Dendritic cell treated with granulocyte-macrophage colony-stimulating factor and Interleukin-4, amounts not matched to agents 40 ng/mL and 50 ng/mL, for 4 days (primary cell): ENCODE data around the gene SLC25A14.
"Not testable (repeated sequence)": the region's sequence is repeated elsewhere in the genome, so short reads cannot be mapped to it uniquely, and the experiment has no call there.

ENCODE experiments used
- H3K27ac Mint-ChIP-seq: one replicate; pipeline ENCODE4 v1.8.0; 2022; ENCODE audit warnings: mild to moderate bottlenecking, mixed read lengths
- H3K27me3 Mint-ChIP-seq: one replicate; pipeline ENCODE4 v1.8.0; 2022; ENCODE audit warnings: mild to moderate bottlenecking, mixed read lengths
- H3K36me3 Mint-ChIP-seq: one replicate; pipeline ENCODE4 v1.8.0; 2022; ENCODE audit warnings: low read depth, mixed read lengths
- H3K4me1 Mint-ChIP-seq: one replicate; pipeline ENCODE4 v1.8.0; 2022; ENCODE audit warnings: low read depth, mixed read lengths
- H3K4me3 Mint-ChIP-seq: one replicate; pipeline ENCODE4 v1.8.0; 2022; ENCODE audit warnings: mild to moderate bottlenecking, moderate library complexity, mixed read lengths
- H3K9me3 Mint-ChIP-seq: one replicate; pipeline ENCODE4 v1.8.0; 2022; ENCODE audit warnings: mixed read lengths
- intact Hi-C: fragments of 100-400 bp; cut with micrococcal nuclease; formaldehyde crosslinking; loops from one replicate; pipeline ENCODE4 v1.15.0; 2022

SLC25A14 gene, protein sequence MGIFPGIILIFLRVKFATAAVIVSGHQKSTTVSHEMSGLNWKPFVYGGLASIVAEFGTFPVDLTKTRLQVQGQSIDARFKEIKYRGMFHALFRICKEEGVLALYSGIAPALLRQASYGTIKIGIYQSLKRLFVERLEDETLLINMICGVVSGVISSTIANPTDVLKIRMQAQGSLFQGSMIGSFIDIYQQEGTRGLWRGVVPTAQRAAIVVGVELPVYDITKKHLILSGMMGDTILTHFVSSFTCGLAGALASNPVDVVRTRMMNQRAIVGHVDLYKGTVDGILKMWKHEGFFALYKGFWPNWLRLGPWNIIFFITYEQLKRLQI

DNA sequence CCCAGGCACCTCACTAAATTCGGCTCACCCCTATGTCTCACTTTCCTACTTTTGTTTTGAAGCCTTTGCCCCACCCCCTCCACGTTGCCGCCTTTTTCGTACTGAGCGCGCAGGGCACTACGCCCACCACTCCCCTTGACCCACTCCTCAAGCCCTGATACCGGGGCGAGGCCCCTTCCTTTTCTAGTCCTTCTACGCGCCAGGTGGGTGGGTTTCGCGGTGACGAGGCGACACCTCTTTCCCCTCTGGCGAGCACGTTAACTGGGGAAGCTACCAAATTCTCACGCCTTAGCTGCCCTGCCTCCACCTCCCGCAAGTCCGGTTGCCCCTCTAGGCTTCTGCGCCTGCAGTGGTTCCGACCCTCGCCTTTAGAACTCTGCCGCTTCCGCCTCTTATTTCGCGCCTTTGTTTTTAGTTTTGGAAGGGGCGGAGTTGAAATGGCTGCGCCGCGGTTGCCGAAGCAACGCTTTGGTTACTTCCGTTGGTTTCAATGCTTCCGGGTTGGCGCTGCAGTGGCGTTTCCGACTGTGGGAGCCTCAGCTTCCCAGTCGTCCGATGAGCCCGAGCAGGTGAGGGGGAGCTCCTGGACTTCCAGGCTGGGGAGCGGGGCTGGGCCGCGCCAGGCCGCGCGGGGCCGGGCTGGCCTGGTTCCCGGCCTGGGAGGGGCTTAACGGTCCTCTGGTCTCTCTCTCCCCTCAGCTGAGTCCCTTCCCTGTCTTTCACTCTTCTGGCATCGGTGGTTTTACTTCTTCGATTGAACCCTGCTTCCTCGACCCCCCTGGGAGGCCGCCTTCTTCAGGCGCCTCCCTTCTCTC, at the start of gene SLC25A14:
Gene SLC25A14, plus strand, starts transcription at position 512 of the 815 bp plus-strand sequence. CDS start 360 bp downstream, outside the sequence.
- no peaks in the 10 kb centered on the region for H3K9me3 Mint-ChIP-seq
- H3K27me3 Mint-ChIP-seq, result no peaks in the 10 kb centered on the region
- peak within 1 kb of the TSS; percentile 96 for H3K4me3 Mint-ChIP-seq
- peaks cover 10% of the 10 kb centered on the region for H3K36me3 Mint-ChIP-seq
- H3K4me1 Mint-ChIP-seq, result peaks cover 20% of the 10 kb centered on the region
- H3K27ac Mint-ChIP-seq, result peak within 1 kb of the TSS; percentile 83
- intact Hi-C loops, result loop anchor here (5.0 kb wide), 3 partner anchors 72 to 578 kb away; partner anchors contain the start of genes ENOX2 and ZNF280C

DNA sequence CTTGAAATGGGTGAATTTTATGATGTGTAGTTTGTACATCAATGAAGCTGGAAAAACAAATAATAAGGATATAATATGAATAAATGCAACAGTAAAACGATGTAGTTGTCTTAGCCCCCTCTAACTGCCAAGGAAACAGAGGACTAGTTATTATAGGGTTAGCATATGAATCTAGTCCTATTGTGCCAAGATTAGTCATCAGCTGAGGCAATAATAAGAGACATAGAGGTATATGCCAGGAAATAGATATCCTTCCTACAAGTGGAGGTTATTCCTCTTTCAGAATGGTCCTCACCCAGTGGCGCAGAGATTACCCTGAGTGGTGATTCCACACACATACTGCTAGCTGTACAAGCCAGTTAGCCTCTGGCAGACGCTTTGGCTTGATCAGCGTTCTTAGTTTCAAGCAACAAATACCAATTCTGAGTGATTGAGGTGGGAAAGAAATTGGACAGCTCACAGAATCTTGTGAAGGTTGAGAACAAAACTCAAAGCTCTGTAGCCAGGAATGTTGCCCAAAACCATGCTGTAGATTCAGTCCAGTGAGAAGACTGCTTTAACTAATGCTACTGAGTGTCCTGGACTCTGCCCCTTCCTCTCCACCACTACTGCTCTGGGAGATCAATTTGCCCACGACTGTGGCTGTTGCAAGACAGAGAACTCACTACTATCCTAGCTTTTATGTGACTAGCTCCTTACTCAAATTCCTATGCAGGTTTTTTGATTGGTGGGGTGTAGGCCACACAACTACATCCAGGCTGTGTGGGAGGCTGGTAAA, 44.0 kb upstream of the SLC25A14 start:
- H3K4me3 Mint-ChIP-seq, result no peak overlapping the region
- H3K27me3 Mint-ChIP-seq, result no peaks in the 10 kb centered on the region
- no peaks in the 10 kb centered on the region for H3K36me3 Mint-ChIP-seq
- H3K4me1 Mint-ChIP-seq, result no peaks in the 10 kb centered on the region
- intact Hi-C loops, result no loop called here
- H3K9me3 Mint-ChIP-seq, result peaks cover 7% of the 10 kb centered on the region
- H3K27ac Mint-ChIP-seq, result no peak overlapping the region

DNA sequence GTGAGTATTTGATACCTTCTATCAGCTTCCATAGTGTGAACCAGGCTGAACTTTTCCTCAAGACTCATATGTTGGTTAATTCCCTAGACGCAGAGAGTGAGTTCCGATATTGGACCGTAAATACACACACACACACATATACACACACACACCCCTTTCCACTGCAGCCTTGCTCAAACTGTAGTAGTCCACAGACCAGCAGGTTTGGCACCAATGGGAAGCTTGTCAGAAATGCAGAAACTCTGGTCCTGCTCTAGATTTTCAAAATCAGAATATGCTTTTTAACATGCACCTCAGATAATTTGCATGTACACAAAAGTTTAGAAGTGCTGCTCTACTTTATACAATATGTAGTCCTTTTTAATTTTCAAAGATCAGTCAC, 43.4 kb upstream of the SLC25A14 start:
- Mint-ChIP-seq H3K27ac (no peak overlapping the region), H3K27me3 (no peaks in the 10 kb centered on the region), H3K4me1 (no peaks in the 10 kb centered on the region), H3K9me3 (peaks cover 6% of the 10 kb centered on the region), H3K36me3 (no peaks in the 10 kb centered on the region), H3K4me3 (no peak overlapping the region)
- intact Hi-C loops, result no loop called here

DNA sequence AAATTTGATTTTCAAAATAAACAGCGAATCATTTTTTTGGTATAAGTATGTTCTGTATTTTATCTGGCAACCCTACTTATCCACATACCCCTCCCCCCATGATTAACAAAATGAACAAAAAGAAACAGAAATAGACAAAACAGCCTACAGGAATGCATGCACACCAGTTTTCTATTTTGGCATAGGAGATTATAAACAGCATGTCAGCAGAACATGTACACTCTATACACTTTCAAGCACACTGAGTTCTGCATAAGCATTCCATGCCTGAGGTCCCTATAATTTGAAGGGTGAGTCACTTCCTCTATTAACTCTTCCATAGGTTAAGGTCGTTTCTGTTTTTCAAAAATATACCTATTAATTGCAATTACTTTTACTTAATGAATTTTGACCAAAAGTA, 43.0 kb upstream of the SLC25A14 start:
- intact Hi-C loops, result no loop called here
- Mint-ChIP-seq H3K27ac (no peak overlapping the region), H3K9me3 (peaks cover 2% of the 10 kb centered on the region), H3K4me3 (no peak overlapping the region), H3K4me1 (no peaks in the 10 kb centered on the region), H3K27me3 (no peaks in the 10 kb centered on the region), H3K36me3 (no peaks in the 10 kb centered on the region)

DNA sequence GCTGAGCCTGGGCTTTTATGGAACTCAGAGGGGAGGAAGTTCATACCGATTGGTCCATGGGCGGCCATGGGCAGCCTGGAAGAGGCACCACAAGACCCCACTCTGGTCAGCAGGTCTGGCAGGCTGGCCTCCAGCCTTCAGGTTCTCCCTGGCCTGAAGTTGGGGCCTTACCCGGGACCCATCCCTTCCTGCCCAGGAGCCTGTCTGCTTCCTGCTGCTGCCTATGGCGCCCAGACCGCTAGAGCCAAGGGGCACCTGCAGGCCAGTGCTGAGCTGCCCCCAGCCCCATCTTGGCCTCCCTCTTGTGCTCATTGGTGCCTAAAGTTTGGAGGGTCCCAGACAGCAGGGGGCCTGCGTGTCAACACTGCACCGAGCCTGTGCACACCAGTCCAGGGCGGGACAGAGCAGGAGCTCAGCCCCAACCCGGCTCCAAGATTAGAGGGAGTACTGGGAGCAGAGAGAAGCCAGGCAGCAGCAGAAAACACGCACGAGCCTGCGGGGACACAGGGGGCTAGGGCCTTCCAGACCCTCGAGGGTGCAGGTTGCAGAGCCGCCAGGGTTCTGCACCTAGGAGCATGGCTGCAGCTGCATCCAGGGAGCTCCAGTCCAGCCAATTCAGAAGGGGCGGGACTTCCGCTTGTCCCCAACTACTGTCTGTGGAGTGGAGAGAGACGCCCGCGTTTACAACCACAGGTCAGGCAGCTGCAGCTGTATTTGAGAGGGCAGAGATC, 40.3 kb upstream of the SLC25A14 start:
- no peaks in the 10 kb centered on the region for H3K36me3 Mint-ChIP-seq
- H3K27me3 Mint-ChIP-seq, result peaks cover 1% of the 10 kb centered on the region
- no peak overlapping the region for H3K27ac Mint-ChIP-seq
- H3K9me3 Mint-ChIP-seq, result no peaks in the 10 kb centered on the region
- no peaks in the 10 kb centered on the region for H3K4me1 Mint-ChIP-seq
- intact Hi-C loops, result no loop called here
- no peak overlapping the region for H3K4me3 Mint-ChIP-seq

DNA sequence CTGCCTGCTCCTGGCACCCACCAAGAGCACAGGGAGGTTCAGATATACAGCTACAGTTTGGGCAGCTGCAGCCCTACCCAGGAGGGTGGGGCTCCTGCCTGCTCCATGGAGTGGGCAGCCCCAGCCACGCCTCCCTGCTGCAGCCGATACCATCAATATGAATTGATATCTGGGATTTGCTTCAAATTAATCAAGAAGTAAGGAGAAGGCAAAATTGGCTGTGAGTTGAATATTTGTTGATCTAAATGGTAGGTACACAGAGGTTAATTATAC, 39.8 kb upstream of the SLC25A14 start:
- Mint-ChIP-seq H3K9me3 (no peaks in the 10 kb centered on the region), H3K4me1 (no peaks in the 10 kb centered on the region), H3K36me3 (no peaks in the 10 kb centered on the region), H3K27me3 (peaks cover 1% of the 10 kb centered on the region), H3K4me3 (no peak overlapping the region), H3K27ac (no peak overlapping the region)
- intact Hi-C loops, result no loop called here

DNA sequence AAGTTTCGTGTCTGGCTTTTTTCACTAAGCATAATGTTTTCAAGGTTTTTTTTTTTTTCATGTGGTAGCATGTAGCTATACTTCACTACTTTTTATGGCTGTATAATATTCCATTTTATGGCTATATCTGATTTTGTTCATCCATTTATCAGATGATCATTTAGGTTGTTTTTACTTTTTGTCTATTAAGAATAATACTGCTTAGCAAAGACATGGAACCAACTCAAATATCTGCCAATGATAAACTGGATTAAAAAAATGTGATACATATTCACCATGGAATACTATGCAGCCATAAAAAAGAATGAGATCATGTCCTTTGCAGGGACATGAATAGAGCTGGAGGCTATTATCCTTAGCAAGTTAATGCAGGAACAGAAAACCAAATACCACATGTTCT, 38.3 kb upstream of the SLC25A14 start:
- Mint-ChIP-seq H3K36me3 (no peaks in the 10 kb centered on the region), H3K4me1 (no peaks in the 10 kb centered on the region), H3K4me3 (no peak overlapping the region), H3K9me3 (no peaks in the 10 kb centered on the region), H3K27ac (no peak overlapping the region), H3K27me3 (peaks cover 1% of the 10 kb centered on the region)
- intact Hi-C loops, result no loop called here

DNA sequence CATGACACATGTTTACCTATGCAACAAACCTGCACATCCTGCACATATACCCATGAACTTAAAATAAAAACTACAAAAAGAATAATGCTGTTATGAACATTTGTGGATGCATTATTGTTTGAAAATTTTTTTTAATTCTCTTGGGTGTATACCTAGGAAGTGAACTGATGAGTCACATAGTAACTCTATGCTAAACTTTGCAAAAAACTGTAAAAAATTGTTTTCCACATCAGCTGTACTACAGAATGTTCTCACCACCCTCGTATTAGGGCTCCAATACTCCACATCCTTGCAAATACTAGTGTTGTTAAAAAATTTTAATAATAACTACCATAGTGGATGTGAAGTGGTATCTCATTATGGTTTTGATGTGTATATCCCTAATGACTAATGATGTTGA, 37.7 kb upstream of the SLC25A14 start:
- no peaks in the 10 kb centered on the region for H3K9me3 Mint-ChIP-seq

DNA sequence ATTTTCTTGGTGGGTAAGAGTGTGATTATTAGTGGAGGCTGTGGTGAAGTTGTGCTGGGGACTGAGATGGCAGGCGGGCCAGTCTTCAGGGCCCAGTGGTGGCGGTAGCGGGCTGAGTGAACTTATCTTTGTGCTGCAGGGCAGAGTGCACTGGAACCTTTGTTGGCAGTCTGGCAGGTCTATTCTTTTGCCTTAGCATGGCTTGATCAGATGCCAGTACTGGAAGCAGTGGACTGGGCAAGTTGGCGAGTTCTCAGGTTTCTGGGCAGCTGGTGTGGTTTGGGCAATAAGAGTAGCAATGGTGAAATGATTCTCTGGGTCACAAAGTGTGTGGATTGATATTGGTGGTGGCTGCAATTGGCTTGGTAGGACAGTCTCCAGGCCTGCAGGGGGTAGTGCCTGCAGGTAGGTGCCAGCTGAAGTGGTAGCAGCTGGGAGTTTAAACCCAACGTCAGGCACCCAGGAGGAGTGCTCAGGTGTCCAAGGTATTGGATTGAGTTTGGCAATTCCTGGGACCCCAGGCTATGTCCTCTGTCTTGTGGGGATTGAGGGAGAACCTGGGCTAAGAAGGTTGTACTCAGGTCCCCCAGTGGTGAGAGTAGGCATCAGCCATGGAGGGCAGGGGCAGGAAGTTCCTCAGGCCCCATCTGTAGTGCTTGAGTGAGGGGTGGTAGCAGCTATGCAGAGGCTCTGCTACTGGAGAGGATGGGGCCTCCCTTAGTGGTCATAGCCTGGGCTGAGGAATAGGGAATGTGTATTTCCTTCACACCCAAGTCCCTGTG, 34.9 kb upstream of the SLC25A14 start:
- Mint-ChIP-seq H3K27me3 (peaks cover 1% of the 10 kb centered on the region), H3K9me3 (no peaks in the 10 kb centered on the region), H3K36me3 (no peaks in the 10 kb centered on the region), H3K4me3 (no peak overlapping the region), H3K4me1 (no peaks in the 10 kb centered on the region), H3K27ac (no peak overlapping the region)
- intact Hi-C loops, result no loop called here

More for the DNA sequence above, 37.7 kb upstream of the SLC25A14 start:
- no peaks in the 10 kb centered on the region for H3K36me3 Mint-ChIP-seq
- peaks cover 1% of the 10 kb centered on the region for H3K27me3 Mint-ChIP-seq
- intact Hi-C loops, result no loop called here
- H3K4me3 Mint-ChIP-seq, result no peak overlapping the region
- no peaks in the 10 kb centered on the region for H3K4me1 Mint-ChIP-seq
- H3K27ac Mint-ChIP-seq, result no peak overlapping the region

DNA sequence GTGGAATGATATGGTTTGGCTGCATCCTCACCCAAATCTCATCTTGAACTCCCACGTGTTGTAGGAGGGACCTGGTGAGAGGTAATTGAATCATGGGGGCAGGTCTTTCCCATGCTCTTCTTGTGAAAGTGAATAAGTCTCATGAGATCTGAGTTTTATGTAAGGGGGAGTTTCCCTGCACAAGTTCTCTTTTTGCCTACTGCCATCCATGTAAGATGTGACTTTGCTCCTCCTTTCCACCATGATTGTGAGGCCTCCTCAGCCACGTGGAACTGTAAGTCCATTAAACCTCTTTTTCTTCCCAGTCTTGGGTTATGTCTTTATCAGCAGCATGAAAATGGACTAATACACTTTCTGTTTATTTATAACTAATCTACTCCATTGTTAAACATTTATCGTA, 19.8 kb upstream of the SLC25A14 start:
- H3K36me3 Mint-ChIP-seq, H3K27ac Mint-ChIP-seq, H3K4me3 Mint-ChIP-seq, H3K4me1 Mint-ChIP-seq, H3K27me3 Mint-ChIP-seq, intact Hi-C loops: not testable (repeated sequence)
- peaks cover 25% of the 10 kb centered on the region for H3K9me3 Mint-ChIP-seq

DNA sequence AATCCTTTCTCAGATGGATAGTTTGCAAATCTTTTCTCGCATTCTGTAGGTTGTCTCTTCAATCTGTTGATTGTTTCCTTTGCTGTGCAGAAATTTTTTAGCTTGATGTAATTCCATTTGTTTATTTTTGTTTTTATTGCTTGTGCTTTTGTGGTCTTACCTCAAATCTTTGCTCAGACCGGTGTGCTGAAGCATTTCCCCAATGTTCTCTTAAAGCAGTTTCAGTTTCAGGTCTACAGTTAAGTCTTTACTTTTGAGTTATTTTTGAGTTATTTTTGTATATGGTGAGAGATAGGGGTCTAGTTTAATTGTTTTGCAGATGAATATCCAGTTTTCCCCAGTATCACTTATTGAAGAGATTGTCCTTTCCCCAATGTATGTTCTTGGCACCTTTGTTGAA, 18.2 kb upstream of the SLC25A14 start:
- intact Hi-C loops, result no loop called here
- Mint-ChIP-seq H3K27me3 (peaks cover 9% of the 10 kb centered on the region), H3K9me3 (peaks cover 25% of the 10 kb centered on the region), H3K4me3 (no peak overlapping the region), H3K27ac (no peak overlapping the region), H3K36me3 (no peaks in the 10 kb centered on the region), H3K4me1 (no peaks in the 10 kb centered on the region)

DNA sequence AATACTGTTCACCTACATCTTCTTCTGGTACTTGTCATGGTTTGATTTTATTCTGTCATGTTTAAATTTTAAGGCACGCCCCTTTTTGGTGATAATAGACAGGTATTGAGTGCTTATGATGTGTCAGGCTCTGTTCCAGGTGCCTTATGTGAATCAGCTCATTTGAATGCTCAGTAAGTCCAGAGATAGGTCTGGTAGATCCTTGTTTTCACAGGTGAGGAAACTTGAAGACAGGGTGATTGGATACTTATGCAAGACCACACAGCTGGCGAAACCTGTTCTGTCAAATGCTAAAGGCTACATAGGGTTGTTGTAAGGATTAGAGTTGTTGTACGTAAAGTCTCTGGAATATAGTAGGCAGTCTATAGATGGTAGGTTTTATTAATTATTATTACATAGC, 9.6 kb upstream of the SLC25A14 start:
- intact Hi-C loops, result no loop called here
- no peak overlapping the region for H3K4me3 Mint-ChIP-seq
- peaks cover 15% of the 10 kb centered on the region for H3K27me3 Mint-ChIP-seq
- no peaks in the 10 kb centered on the region for H3K9me3 Mint-ChIP-seq
- no peak overlapping the region for H3K27ac Mint-ChIP-seq
- H3K4me1 Mint-ChIP-seq, result no peaks in the 10 kb centered on the region
- no peaks in the 10 kb centered on the region for H3K36me3 Mint-ChIP-seq

DNA sequence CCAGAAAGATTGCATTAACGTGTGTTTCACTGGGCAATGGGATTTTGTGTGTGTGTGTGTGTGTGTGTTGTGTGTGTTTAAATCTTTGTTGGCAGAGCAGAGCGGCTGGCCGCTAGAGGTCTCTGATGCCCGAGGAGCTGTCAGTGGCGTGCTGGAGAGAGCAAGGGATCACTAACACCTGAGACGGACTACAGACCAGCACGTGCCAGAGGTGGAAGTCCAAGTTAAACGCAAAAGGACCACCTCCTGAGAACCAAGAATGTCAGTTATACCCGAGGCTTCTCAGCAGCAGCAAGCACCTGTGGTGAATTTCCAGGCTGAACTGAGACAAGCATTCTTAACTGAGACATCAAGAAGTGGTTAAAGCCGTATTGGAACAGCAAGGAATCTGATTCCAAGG, 9.0 kb upstream of the SLC25A14 start:
- H3K4me3 Mint-ChIP-seq, result no peak overlapping the region
- H3K36me3 Mint-ChIP-seq, result no peaks in the 10 kb centered on the region
- no peak overlapping the region for H3K27ac Mint-ChIP-seq
- no peaks in the 10 kb centered on the region for H3K4me1 Mint-ChIP-seq
- peaks cover 15% of the 10 kb centered on the region for H3K27me3 Mint-ChIP-seq
- intact Hi-C loops, result no loop called here
- no peaks in the 10 kb centered on the region for H3K9me3 Mint-ChIP-seq
